Mammary epithelial cell (primary cell): ENCODE data around the gene TEX53.

Source experiments
- EZH2 ChIP-seq: IDR thresholded peaks from 2 replicates; pipeline ENCODE4 v1.6.1; 2012; ENCODE audit warnings: low read length, inconsistent platforms, borderline replicate concordance
- TF ChIP-seq, protein P1 (sequence below), 2 donors: IDR thresholded peaks in 1 of 2; conservative IDR thresholded peaks in 1 of 2; 2 replicates each; pipeline ENCODE4 v1.5.1; 2011 to 2012; ENCODE audit warnings: inconsistent platforms in 2 of 2, low read length in 2 of 2, mild to moderate bottlenecking in 2 of 2, control low read depth in 1 of 2, low read depth in 1 of 2; ENCODE audit not compliant: insufficient read depth in 1 of 2; ENCODE audit errors: extremely low read depth in 1 of 2

DNA sequence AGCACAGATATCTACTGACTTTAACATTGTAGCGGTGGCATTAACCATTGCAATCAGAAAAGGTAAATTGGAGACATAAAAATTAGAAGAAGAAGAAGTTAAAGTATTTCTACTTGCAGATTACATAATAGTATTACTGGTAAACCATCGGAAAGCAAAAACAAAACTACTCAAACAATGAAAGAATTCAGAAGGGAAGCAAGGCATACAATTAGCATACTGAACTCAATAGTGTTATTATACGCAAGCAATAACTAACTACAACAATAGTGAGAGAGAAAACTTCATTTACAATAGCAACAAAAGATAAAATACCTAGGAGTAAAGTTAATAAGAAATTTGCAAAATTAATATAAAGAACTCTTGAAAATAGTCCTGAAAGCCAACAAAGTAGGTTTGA, 6.6 kb upstream of the TEX53 start:
- TF ChIP-seq, protein P1, sequence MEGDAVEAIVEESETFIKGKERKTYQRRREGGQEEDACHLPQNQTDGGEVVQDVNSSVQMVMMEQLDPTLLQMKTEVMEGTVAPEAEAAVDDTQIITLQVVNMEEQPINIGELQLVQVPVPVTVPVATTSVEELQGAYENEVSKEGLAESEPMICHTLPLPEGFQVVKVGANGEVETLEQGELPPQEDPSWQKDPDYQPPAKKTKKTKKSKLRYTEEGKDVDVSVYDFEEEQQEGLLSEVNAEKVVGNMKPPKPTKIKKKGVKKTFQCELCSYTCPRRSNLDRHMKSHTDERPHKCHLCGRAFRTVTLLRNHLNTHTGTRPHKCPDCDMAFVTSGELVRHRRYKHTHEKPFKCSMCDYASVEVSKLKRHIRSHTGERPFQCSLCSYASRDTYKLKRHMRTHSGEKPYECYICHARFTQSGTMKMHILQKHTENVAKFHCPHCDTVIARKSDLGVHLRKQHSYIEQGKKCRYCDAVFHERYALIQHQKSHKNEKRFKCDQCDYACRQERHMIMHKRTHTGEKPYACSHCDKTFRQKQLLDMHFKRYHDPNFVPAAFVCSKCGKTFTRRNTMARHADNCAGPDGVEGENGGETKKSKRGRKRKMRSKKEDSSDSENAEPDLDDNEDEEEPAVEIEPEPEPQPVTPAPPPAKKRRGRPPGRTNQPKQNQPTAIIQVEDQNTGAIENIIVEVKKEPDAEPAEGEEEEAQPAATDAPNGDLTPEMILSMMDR (conservative IDR thresholded peaks at IDR 0.05 in 1 of 2, IDR thresholded peaks at IDR 0.05 in 1 of 2; ENCODE audit: extremely low read depth in 1 of 2, insufficient read depth in 1 of 2, low read depth in 1 of 2, low read length in 2 of 2), result no peak
- no peak for TF ChIP-seq EZH2
